OCI-M1 (cell line): ENCODE data around the gene XPO5.
"Not testable (repeated sequence)": the region's sequence is repeated elsewhere in the genome, so short reads cannot be mapped to it uniquely, and the experiment has no call there.

ENCODE experiments used
- DNase-seq: peaks from one replicate; lab custom pipeline; 2025; lab: John Stamatoyannopoulos, UW

XPO5 gene

GRCh38 chr6:43575772-43576551 lies at the start of gene XPO5, which contains the start of gene POLH:
Gene XPO5 (minus strand): TSS chr6:43576038. CDS start chr6:43575864, 174 bp downstream.
Gene POLH (plus strand): TSS chr6:43576185. CDS start chr6:43582320, 6,135 bp downstream.
- peak; percentile 98 for DNase-seq

- no peak for DNase-seq
Observed at GRCh38 chr6:43625393-43625992, 49.7 kb upstream of the XPO5 start.

DNA sequence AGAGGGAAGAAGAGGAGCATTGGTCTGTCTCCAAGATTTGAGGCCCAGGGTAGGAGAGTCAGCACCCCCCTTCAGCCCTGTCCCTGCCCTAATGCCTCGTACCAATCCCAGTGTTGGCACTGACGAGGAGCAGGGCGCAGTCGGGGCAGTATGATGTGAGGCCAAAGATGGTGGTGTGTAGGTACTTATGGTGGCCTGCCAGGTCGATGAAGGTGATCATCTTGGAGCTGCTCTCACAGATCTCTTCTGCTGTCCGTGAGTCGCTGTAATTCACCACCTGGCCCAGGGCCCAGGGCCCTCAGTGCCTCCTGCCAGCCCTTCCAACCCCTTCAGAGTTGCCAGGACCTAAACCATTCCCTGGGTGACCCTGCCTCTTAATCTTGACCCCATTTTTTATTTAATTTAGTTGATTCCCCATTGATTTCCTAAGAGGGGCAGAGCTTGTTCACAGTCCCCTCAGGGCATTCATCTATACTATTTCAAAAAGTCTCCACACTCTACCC lies 49.0 kb upstream of the XPO5 start:
- DNase-seq: no peak

GRCh38 chr6:43623880-43624785 lies 48.3 kb upstream of the XPO5 start:
- DNase-seq: no peak

GRCh38 chr6:43622541-43622940 lies 46.7 kb upstream of the XPO5 start:
- DNase-seq: no peak

DNA sequence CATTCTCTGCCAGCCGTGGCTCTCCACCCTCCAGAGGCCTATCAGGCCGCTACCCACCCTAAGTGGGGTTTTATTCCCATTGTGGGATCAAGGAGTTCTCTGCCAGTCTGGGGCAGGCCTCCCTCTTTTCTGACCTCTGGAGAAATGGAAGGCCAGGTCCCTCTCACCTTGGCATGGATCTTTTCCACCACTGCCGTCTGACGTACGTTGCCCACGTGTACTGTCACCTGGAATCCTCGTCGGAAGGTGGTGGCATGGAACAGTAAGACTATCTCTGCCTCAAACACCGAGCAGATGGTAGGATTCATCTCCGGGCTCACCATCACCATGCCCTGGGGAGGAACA lies 46.0 kb upstream of the XPO5 start:
- DNase-seq: no peak

DNA sequence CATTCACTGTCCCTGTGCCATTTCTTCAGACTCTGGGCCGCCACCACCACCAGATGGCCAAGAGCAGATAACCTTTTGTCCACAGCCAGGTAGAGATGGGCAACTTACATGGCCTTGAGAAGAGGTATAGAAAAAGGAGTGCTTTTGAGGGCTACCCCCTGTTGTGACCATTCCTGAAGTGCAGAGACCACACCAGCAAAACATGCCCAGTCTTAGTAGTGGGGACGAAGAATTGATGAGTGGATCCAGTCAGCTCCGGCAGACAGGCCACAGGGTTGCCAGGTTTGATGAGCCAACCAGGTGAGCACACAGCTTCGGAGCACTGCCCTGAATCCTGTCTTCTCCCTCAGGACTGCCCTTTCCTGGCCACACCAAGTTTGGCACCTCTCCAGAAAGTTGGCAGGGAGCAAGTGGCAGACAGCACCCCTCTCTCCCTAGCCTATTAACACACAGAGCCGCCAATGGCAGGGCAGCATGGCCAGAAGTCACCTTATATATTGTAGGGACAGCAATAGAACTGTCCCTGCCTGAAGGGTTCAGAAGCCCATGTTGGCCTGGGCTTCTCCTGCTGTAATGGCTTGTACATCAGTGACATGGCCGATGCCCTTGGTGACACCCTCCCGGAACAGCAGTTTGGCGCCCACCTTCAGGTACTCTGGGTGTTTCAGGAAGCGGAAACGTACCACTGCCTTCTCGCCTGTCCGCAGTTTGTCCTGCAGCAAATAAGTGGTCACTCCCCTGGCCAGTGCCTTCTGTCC lies 45.4 kb upstream of the XPO5 start:
- DNase-seq: no peak

GRCh38 chr6:43616725-43617472 lies 41.1 kb upstream of the XPO5 start:
- DNase-seq: peak; percentile 64

GRCh38 chr6:43614396-43614730 lies 38.5 kb upstream of the XPO5 start:
- no peak for DNase-seq

GRCh38 chr6:43613721-43614395 lies 38.0 kb upstream of the XPO5 start:
- DNase-seq: no peak

DNA sequence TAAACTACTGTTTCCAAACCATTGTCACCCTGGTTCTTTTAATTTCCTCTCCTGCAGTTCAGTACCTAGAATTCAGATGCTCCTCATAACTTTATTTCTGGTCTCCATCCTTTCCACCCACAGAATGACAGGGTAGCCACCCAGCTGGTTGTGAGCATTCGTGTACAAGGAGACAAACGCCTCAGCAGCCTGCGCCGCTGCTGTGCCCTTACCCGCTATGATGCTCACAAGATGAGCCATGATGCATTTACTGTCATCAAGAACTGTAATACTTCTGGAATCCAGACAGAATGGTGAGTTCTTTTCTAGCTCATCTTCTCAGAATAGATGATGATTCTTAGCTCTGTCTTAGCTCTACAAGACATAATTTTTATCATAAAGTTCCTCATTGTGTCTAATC lies 34.6 kb upstream of the XPO5 start:
- no peak for DNase-seq

GRCh38 chr6:43609402-43609801 lies 33.6 kb upstream of the XPO5 start:
- peak; percentile 56 for DNase-seq

- DNase-seq: peak; percentile 86
Observed at GRCh38 chr6:43608807-43609206, 33.0 kb upstream of the XPO5 start.

- peak; percentile 93 for DNase-seq
Observed at GRCh38 chr6:43608310-43608763, 32.5 kb upstream of the XPO5 start.

- no peak for DNase-seq
Observed at GRCh38 chr6:43606019-43606418, 30.2 kb upstream of the XPO5 start.

DNA sequence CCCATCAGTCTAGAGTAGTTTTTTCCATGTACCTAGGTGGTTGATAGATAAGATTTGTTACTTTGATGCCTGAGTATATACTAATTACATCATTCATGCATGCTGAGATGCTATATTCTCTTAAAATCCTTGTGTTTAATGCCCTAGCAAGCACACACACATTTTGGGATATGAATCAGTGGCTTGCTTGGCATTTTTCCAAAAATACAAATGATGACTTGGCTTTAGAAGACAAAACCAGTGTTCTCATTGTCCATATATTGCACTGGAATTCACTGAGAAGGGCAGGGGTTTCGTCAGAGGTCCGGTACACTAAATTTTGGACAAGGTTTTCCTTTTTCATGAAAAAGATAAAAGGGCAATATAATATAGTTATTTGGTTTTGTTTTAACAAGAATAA lies 28.3 kb upstream of the XPO5 start:
- DNase-seq: peak; percentile 7

GRCh38 chr6:43600595-43600994 lies 24.8 kb upstream of the XPO5 start:
- DNase-seq: no peak

GRCh38 chr6:43593938-43594337 lies 18.1 kb upstream of the XPO5 start:
- peak; percentile 24 for DNase-seq

DNA sequence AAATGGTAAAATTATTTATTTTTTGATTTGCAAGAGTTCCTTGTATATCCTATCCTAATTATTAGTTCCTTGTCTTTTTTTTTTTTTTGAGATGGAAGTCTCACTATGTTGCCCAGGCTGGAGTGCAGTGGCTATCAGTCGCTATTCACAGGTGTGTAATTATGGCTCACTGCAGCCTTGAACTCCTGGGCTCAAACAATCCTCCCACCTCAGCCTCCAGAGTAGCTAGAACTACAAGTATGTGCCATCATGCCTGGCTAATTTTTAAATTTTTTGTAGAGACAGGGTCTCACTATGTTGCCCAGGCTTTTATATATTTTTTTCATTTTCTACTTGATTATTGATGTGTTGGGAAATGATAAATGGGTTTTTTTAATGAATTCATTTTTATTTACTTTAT lies 13.7 kb upstream of the XPO5 start:
- DNase-seq: not testable (repeated sequence)

DNA sequence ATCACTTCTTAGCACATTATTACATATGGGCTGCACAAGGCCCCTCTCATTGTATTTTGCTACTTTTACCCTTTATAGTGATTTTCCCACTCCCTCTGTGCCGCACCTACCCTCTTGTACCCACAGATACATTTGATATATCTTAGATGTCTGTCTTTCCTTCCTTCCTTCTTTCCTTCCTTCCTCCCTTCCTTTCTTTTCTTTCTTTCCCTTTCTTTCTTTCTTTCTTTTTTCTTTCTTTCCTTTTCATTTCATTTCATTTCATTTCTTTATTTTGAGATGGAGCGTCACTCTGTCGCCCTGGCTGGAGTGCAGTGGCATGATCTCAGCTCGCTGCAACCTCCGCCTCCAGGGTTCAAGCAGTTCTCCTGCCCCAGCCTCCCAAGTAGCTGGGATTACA lies 12.4 kb upstream of the XPO5 start:
- no peak for DNase-seq
